Uterus (tissue), 4 donors: ENCODE measurements around the gene CSPG4. TPM values are rescaled to one million over a fixed set of nuclear protein-coding genes. Genes with fewer than 3 reads are reported as not detected.

Source experiments
- DNase-seq, 2 donors: peaks; one replicate each; pipeline ENCODE4 v3.0.0-alpha.2; 2019 to 2020
- H3K27ac ChIP-seq, 2 donors: fragments of 200-600 bp; sonication (generic); 1 replicate in 1 of 2; 2 replicates in 1 of 2; pipeline ENCODE4 v1.5.1; 2016 to 2018
- H3K27me3 ChIP-seq, 2 donors: fragments of 200-600 bp; sonication (generic); one replicate each; pipeline ENCODE4 v1.5.1; 2018 to 2019; ENCODE audit warnings: control low read depth in 1 of 2
- H3K36me3 ChIP-seq, 2 donors: fragments of 200-600 bp; sonication (generic); one replicate each; pipeline ENCODE4 v1.5.1; 2019; ENCODE audit warnings: control low read depth in 1 of 2
- H3K4me1 ChIP-seq, 2 donors: fragments of 200-600 bp; sonication (generic); one replicate each; pipeline ENCODE4 v1.5.1; 2018 to 2019; ENCODE audit warnings: control low read depth in 1 of 2
- H3K4me3 ChIP-seq, 2 donors: fragments of 200-600 bp; sonication (generic); 1 replicate in 1 of 2; 2 replicates in 1 of 2; pipeline ENCODE4 v1.5.1; 2018 to 2019; ENCODE audit warnings: mild to moderate bottlenecking in 1 of 2
- H3K9me3 ChIP-seq, 2 donors: fragments of 200-600 bp; sonication (generic); one replicate each; pipeline ENCODE4 v1.5.1; 2019; ENCODE audit warnings: control low read depth in 1 of 2
- POLR2A ChIP-seq, 2 donors: fragments of 450-650 bp; IDR thresholded peaks; one replicate each; pipeline ENCODE4 v1.6.1; 2016; ENCODE audit warnings: antibody characterized with exemption in 2 of 2, mild to moderate bottlenecking in 1 of 2, moderate library complexity in 1 of 2
- intact Hi-C: fragments of 100-400 bp; cut with DNase I; formaldehyde crosslinking; loops from one replicate; pipeline ENCODE4 v1.15.1; 2023; ENCODE audit warnings: low total_unique reads
- total RNA-seq, 4 donors: library from RNA; depleted of rRNA in 3 of 4; stranded (reverse); fragments of >200 nt in 3 of 4; gene quantifications; one replicate each; pipeline versions ENCODE4 v1.1.0 to v1.2.4, GENCODE V29; 2014 to 2023
- TF ChIP-seq, protein P1 (sequence below), 4 experiments: fragments of 200-600 bp in 2 of 4; fragments of 450-650 bp in 2 of 4; sonication (generic) in 2 of 4; IDR thresholded peaks; one replicate each; pipeline ENCODE4 v1.5.1; 2016 to 2019; ENCODE audit warnings: antibody characterized with exemption in 4 of 4, mild to moderate bottlenecking in 2 of 4, moderate library complexity in 1 of 4
- donor health status: DM: yes; HTN: yes; CAD: no.

CSPG4 gene
- total RNA-seq, 4 donors from 2014 or later = 10.3 to 62.4 (median 46.7) TPM

DNA sequence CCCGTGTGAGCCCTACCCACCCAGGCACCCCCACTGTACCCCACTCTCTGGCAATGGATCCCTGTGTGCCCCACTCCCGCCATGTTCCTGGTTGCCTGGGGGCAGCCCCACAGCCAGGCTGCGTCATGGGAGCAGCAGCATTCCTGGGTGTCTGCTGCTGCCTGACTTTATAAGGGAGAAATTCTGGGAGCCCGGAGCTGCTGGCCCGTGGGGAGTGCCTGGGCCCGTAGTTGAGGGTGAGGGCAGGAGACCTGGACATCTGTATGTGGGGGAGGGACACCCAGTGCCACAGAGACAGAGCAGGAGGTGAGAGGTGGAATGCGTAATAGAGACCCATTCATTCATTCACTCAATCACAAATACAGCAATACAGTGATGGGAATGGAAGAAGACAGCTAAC, 15.1 kb downstream of the CSPG4 start:
- no peaks in the 10 kb centered on the region for H3K9me3 ChIP-seq
- H3K27ac ChIP-seq = peak overlapping the region; percentile 91 to 92
- intact Hi-C loops = no loop called here
- TF ChIP-seq, protein P1, sequence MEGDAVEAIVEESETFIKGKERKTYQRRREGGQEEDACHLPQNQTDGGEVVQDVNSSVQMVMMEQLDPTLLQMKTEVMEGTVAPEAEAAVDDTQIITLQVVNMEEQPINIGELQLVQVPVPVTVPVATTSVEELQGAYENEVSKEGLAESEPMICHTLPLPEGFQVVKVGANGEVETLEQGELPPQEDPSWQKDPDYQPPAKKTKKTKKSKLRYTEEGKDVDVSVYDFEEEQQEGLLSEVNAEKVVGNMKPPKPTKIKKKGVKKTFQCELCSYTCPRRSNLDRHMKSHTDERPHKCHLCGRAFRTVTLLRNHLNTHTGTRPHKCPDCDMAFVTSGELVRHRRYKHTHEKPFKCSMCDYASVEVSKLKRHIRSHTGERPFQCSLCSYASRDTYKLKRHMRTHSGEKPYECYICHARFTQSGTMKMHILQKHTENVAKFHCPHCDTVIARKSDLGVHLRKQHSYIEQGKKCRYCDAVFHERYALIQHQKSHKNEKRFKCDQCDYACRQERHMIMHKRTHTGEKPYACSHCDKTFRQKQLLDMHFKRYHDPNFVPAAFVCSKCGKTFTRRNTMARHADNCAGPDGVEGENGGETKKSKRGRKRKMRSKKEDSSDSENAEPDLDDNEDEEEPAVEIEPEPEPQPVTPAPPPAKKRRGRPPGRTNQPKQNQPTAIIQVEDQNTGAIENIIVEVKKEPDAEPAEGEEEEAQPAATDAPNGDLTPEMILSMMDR (IDR thresholded peaks at IDR 0.05) = no peak
- peak in 1 of 2 donors; percentile 17 for TF ChIP-seq POLR2A (IDR thresholded peaks at IDR 0.05)
- no peaks in the 10 kb centered on the region for H3K27me3 ChIP-seq
- peak; percentile 63 to 69 for DNase-seq
- H3K4me3 ChIP-seq = no peak overlapping the region
- no peaks in the 10 kb centered on the region for H3K36me3 ChIP-seq
- H3K4me1 ChIP-seq = peaks cover 4 to 67% of the 10 kb centered on the region in 2 donors

DNA sequence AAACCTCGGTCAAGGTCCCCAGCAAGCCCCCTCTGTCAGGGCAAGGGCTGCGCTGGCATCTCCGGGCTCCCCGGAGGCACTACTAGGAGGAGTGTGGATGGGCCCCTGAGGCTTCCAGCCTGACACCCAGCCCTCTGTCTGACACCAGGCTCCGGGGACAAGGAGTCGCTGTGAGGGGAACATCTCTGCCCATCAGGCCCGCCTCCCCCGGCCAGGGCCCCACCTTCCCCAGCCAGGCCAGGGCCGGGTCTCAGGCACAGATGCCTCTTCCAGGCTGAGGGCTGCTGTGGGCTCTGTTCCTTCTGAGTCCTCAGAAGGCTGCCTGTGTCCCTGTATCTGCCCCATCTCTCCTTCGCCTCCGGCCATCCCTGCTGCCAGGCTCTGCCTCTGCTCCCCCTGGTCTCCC, 15.8 kb downstream of the CSPG4 start:
- Histone ChIP-seq H3K4me1 (peaks cover 4 to 62% of the 10 kb centered on the region in 2 donors), H3K27ac (peak overlapping the region; percentile 91 to 92), H3K36me3 (no peaks in the 10 kb centered on the region), H3K4me3 (no peak overlapping the region), H3K9me3 (no peaks in the 10 kb centered on the region), H3K27me3 (no peaks in the 10 kb centered on the region)
- intact Hi-C loops = no loop called here
- no peak for TF ChIP-seq POLR2A (IDR thresholded peaks at IDR 0.05)
- TF ChIP-seq, protein P1 (IDR thresholded peaks at IDR 0.05) = no peak
- DNase-seq = no peak

DNA sequence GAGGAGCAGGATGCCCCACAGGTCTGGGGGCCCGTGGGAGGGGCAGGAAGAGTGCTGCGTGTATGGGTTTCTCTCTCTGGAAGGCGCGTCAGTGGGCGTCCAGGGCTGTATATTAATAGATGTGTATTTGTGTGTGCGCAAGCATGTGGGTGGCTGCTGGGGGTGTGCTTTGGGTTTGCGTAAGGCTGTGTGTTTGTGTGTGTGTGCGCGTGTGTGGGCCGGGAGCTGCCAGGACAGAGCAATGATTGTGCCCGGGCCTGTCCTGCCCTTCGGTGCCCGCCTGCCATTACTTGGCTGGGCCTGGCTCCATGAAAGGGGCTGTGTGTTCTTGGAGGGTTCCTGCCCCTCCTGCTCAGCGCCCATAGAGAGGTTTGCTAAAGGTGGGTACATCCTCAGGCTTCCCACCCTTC, 16.3 kb downstream of the CSPG4 start:
- Histone ChIP-seq H3K4me3 (no peak overlapping the region), H3K9me3 (no peaks in the 10 kb centered on the region), H3K27ac (peak overlapping the region; percentile 91 to 92), H3K36me3 (no peaks in the 10 kb centered on the region), H3K4me1 (peaks cover 4 to 57% of the 10 kb centered on the region in 2 donors), H3K27me3 (no peaks in the 10 kb centered on the region)
- intact Hi-C loops = no loop called here
- DNase-seq = no peak
- TF ChIP-seq POLR2A (IDR thresholded peaks at IDR 0.05) = no peak
- TF ChIP-seq, protein P1 (IDR thresholded peaks at IDR 0.05) = no peak

DNA sequence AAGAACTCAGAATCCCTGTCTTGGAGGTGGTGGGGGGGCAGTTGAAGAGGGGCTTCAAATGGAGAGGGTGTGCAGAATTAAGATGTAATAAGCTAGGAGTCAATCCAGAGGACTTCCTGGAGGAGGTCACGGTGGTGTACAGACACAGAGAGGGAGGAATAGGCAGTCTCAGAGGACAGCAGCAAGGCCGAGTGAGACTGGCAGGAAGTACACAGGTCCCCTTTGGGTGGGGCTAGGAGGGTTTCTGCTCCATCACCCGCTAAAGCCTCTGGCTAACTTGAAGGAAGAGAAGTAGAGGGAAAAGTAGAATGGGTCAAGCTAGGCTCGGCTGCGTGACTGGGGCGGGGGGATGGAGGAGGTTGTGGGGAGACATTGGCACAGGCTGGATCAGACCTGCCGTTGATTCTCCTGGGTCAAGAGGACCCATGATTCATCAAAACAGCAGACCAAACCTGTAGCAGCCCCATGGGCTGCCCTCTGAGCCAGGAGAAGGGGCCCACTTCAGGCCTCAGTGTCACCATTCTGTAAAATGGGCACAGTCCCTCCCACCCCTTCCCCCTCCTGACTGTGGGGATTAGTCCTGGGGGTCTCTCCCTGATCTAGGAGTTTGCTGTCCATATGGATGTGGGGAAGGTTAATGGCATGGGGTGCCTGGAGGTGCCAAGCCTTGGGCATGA, 16.9 kb downstream of the CSPG4 start:
- Histone ChIP-seq H3K27ac (peak overlapping the region; percentile 91 to 92), H3K36me3 (no peaks in the 10 kb centered on the region), H3K9me3 (no peaks in the 10 kb centered on the region), H3K4me1 (peaks cover 0 to 51% of the 10 kb centered on the region in 2 donors), H3K27me3 (no peaks in the 10 kb centered on the region), H3K4me3 (no peak overlapping the region)
- TF ChIP-seq, protein P1 (IDR thresholded peaks at IDR 0.05) = no peak
- no peak for TF ChIP-seq POLR2A (IDR thresholded peaks at IDR 0.05)
- DNase-seq = no peak
- intact Hi-C loops = no loop called here

DNA sequence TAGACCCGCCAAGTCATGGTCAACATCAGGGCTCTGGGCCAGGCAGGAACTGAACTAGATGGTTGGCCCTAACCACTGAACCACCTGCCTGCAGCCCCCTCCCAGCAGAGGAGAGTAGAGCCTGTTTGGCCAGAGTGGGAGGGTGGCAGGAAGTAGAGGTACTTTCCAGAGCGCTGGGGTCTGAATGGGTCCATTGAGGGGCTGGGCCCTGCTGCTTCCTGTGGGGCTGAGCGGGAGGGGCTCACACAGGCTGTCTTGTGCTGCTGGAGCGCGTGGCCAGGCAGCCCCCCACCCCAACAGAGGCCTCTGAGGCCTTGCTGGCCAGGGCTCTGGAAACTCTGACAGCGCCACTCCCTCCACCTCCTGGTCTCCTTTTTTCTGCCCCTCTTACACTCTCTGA, 17.4 kb downstream of the CSPG4 start:
- Histone ChIP-seq H3K4me1 (peaks cover 0 to 47% of the 10 kb centered on the region in 2 donors), H3K9me3 (no peaks in the 10 kb centered on the region), H3K27me3 (no peaks in the 10 kb centered on the region), H3K4me3 (no peak overlapping the region), H3K36me3 (no peaks in the 10 kb centered on the region), H3K27ac (peak overlapping the region; percentile 91 to 92)
- TF ChIP-seq, protein P1 (IDR thresholded peaks at IDR 0.05) = no peak
- TF ChIP-seq POLR2A (IDR thresholded peaks at IDR 0.05) = no peak
- intact Hi-C loops = no loop called here
- no peak for DNase-seq
